Fibroblast of the aortic adventitia (primary cell): ENCODE measurements around the gene ECHDC3. TPM values are rescaled to one million over a fixed set of nuclear protein-coding genes. Genes with fewer than 3 reads are reported as not detected.

Source experiments
- DNase-seq: peaks from one replicate; pipeline ENCODE4 v3.0.0-alpha.2; 2010; ENCODE audit warnings: low read depth
- H3K4me3 ChIP-seq: 2 replicates; pipeline ENCODE4 v1.5.1; 2011; ENCODE audit warnings: low read depth, mild to moderate bottlenecking, control low read depth, low read length, moderate library complexity
- CTCF ChIP-seq: IDR thresholded peaks from 2 replicates; pipeline ENCODE4 v1.5.1; 2011; ENCODE audit warnings: mild to moderate bottlenecking, low read length, control low read depth, inconsistent platforms; ENCODE audit not compliant: insufficient read depth
- total RNA-seq: library from RNA; depleted of rRNA; stranded (reverse); fragments of >200 nt; gene quantifications from 2 replicates; pipeline ENCODE4 v1.2.3, GENCODE V29; 2012; ENCODE audit warnings: low replicate concordance

ECHDC3 gene
- total RNA-seq, 1 donor = 1.2 TPM

DNA sequence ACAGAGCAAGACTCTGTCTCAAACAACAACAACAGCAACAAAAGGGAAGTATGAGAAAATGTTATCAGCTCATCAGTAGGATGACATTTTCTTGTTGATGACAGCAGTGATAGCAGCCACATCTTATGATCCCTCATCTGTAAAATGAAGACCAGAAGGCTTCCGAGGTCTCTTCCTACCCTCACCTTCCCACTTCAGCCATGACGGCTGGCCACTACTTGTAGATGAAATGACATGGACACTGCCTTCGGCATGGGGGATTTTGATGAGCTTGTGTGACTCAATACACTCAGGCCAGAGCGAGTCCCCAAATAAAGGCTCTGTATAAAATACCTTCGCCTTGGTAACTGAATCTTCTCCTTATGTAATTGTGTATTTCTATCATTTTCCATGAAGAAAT lies 6.7 kb downstream of the ECHDC3 start:
- no peak for TF ChIP-seq CTCF
- DNase-seq = no peak
- no peak overlapping the region for H3K4me3 ChIP-seq

GRCh38 chr10:11750420-11750819 lies 8.2 kb downstream of the ECHDC3 start:
- TF ChIP-seq CTCF = no peak
- DNase-seq = no peak
- no peak overlapping the region for H3K4me3 ChIP-seq

DNA sequence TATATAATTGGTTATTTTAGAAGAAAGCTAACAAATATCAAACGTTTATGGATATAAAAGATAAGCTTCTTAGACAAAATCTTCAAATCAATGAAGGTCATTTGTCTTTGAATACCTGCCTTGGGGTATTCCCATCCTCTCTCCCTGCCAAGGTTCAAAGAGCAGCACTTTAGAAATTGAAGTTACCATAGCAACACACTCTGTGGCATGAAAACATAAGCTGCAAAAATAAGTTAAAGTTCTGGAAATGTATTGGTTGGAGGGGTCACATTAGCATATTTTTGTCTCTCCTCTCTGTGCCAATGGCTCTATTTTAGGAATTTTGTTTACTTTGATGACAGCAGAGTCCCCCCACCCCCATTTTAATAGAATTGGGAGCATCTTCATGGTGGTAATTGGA lies 12.0 kb downstream of the ECHDC3 start:
- no peak for TF ChIP-seq CTCF
- no peak overlapping the region for H3K4me3 ChIP-seq
- DNase-seq = no peak

DNA sequence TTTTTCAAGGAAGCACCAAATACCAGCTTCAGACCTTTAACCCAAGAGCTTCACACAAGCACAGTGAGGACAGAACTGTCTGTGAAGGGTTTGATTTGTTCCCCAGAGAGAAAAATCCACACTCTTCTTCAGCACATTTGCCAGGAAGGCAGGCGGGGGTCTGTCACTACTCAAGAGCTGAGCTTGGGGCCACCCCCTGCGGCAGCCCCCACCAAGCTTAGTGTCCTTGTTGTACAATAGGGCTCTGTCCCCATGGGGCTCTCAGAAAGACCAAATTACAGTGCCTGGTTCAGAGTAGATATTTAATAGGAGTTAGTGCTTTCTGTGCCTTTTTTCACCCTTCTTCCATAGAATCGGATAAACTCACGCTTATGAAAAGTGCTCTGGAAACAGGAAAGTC lies 12.4 kb downstream of the ECHDC3 start:
- DNase-seq = no peak
- TF ChIP-seq CTCF = no peak

GRCh38 chr10:11755512-11756263 lies 13.5 kb downstream of the ECHDC3 start:
- H3K4me3 ChIP-seq = no peak overlapping the region
- TF ChIP-seq CTCF = no peak
- DNase-seq = no peak

More for the DNA sequence above, 12.4 kb downstream of the ECHDC3 start:
- H3K4me3 ChIP-seq = no peak overlapping the region

DNA sequence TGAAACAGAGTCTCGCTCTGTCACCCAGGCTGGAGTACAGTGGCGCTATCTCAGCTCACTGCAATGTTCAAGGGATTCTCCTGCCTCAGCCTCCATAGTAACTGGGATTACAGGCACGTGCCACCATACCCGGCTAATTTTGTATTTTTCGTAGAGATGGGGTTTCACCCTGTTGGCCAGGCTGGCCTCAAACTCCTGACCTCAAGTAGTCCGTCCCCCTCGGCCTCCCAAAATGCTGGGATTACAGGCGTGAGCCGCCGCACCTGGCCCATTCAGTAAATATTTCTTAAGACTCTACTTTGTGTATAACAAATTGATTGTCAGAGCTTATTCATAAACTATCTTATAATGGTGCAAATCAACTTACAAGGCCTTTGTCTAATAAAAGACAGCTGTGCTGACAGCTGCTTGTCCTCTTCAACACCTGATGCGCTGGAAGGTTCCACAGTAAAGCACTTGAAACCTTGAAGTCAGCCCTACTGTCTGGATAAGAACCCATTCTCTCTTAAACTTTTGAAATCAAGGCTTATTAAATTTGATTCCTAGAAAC lies 14.7 kb downstream of the ECHDC3 start:
- no peak for TF ChIP-seq CTCF
- no peak for DNase-seq
- H3K4me3 ChIP-seq = no peak overlapping the region
